HepG2 (cell line): ENCODE data around the gene VPS26A. TPM values are rescaled to one million over a fixed set of nuclear protein-coding genes. Genes with fewer than 3 reads are reported as not detected.
A peak's percentile ranks its signal among the peaks of the same experiment; 100 is the strongest.

Experiments used
- CSRNP1 ChIP-seq: sonication (generic); formaldehyde crosslinking; IDR thresholded peaks from 2 replicates; pipeline ENCODE4 v1.8.1; 2023; ENCODE audit warnings: mild to moderate bottlenecking, missing genetic modification reagents
- ETS1 ChIP-seq: sonication (generic); formaldehyde crosslinking; IDR thresholded peaks from 2 replicates; pipeline ENCODE4 v1.4.0; 2020; ENCODE audit warnings: missing genetic modification reagents
- HNRNPH1 ChIP-seq: fragments of 200-400 bp; formaldehyde crosslinking; optimal IDR thresholded peaks from 2 replicates; pipeline ENCODE3; 2017; ENCODE audit warnings: mild to moderate bottlenecking, low read depth, low read length
- KDM5B ChIP-seq: sonication (generic); formaldehyde crosslinking; IDR thresholded peaks from 2 replicates; pipeline ENCODE4 v1.4.0; 2020; ENCODE audit warnings: missing genetic modification reagents, mild to moderate bottlenecking, borderline replicate concordance
- MATR3 ChIP-seq: sonication (generic); formaldehyde crosslinking; IDR thresholded peaks from 2 replicates; pipeline ENCODE4 v1.4.0; 2020; ENCODE audit warnings: missing genetic modification reagents
- NR3C1 ChIP-seq: sonication (generic); formaldehyde crosslinking; IDR thresholded peaks from 2 replicates; pipeline ENCODE4 v1.4.0; 2020; ENCODE audit warnings: missing genetic modification reagents
- RFX1 ChIP-seq: fragments of 450-650 bp; IDR thresholded peaks from 2 replicates; pipeline ENCODE4 v1.6.1; 2017
- SNAI1 ChIP-seq: sonication (generic); formaldehyde crosslinking; IDR thresholded peaks from 2 replicates; pipeline ENCODE4 v1.5.0; 2020; ENCODE audit warnings: mild to moderate bottlenecking, missing genetic modification reagents, borderline replicate concordance
- THAP9 ChIP-seq: sonication (generic); formaldehyde crosslinking; IDR thresholded peaks from 2 replicates; pipeline ENCODE4; 2020; ENCODE audit warnings: missing genetic modification reagents, mild to moderate bottlenecking, borderline replicate concordance
- ZNF180 ChIP-seq: sonication (generic); formaldehyde crosslinking; IDR thresholded peaks from 2 replicates; pipeline ENCODE4 v1.4.0; 2020; ENCODE audit warnings: low read depth, missing genetic modification reagents, borderline replicate concordance
- ZNF207 ChIP-seq: fragments of 450-650 bp; IDR thresholded peaks from 2 replicates; pipeline ENCODE4 v1.6.1; 2016; ENCODE audit warnings: antibody characterized with exemption, borderline replicate concordance
- ZNF292 ChIP-seq: sonication (generic); formaldehyde crosslinking; IDR thresholded peaks from 2 replicates; pipeline ENCODE4 v1.8.1; 2022; ENCODE audit warnings: mild to moderate bottlenecking, low read depth, missing genetic modification reagents, borderline replicate concordance
- ZNF569 ChIP-seq: sonication (generic); formaldehyde crosslinking; IDR thresholded peaks from 2 replicates; pipeline ENCODE4 v1.5.0; 2020; ENCODE audit warnings: mild to moderate bottlenecking, missing genetic modification reagents, moderate library complexity, borderline replicate concordance
- ZNF609 ChIP-seq: sonication (generic); formaldehyde crosslinking; IDR thresholded peaks from 2 replicates; pipeline ENCODE4 v1.4.0; 2020; ENCODE audit warnings: mild to moderate bottlenecking, missing genetic modification reagents, borderline replicate concordance
- ZNF704 ChIP-seq: sonication (generic); formaldehyde crosslinking; IDR thresholded peaks from 2 replicates; pipeline ENCODE4 v1.8.1; 2023; ENCODE audit warnings: mild to moderate bottlenecking, inconsistent platforms, moderate library complexity, missing genetic modification reagents, borderline replicate concordance
- ZNF713 ChIP-seq: sonication (generic); formaldehyde crosslinking; IDR thresholded peaks from 2 replicates; pipeline ENCODE4 v1.4.0; 2020; ENCODE audit warnings: mild to moderate bottlenecking, missing genetic modification reagents
- polyA plus RNA-seq, 8 experiments: library from polyadenylated mRNA; depleted of rRNA in 3 of 8; stranded (reverse) in 7 of 8; unstranded in 1 of 8; fragments of >200 nt; fragmentation: Illumina TruSeq in 4 of 8; extraction: Trizol in 4 of 8; gene quantifications; 2 replicates each; pipeline versions ENCODE4 v1.2.1 to v1.2.3, GENCODE V29; 2011 to 2016; ENCODE audit warnings: low read depth in 4 of 8, missing spikeins in 1 of 8, mixed read lengths in 1 of 8; ENCODE audit not compliant: insufficient read depth in 1 of 8
- total RNA-seq, 5 experiments: library from RNA; depleted of rRNA; stranded (reverse); fragments of >200 nt; fragmentation: Illumina TruSeq; extraction: Trizol; gene quantifications; 2 replicates each; pipeline ENCODE4 v1.2.3, GENCODE V29; 2016; ENCODE audit warnings: low read depth in 1 of 5

The VPS26A gene
- total and polyA plus RNA-seq, 2 of the 13 experiments (the other 11 are each of a cell fraction or from before 2014, with no cell fraction given): 12.9 to 32.6 TPM

GRCh38 chr10:69123747-69124562, at the start of gene VPS26A (continued):
- TF ChIP-seq ZNF609: peak; percentile 10; the same call in 1 of the 2 replicates
- 0 out of 2 replicates have a peak, but pooled peaks have one; percentile 56 for TF ChIP-seq ZNF704 (CRISPR knock-in tag)
- TF ChIP-seq SNAI1 (CRISPR knock-in tag): no peak
- no peak for TF ChIP-seq CSRNP1 (CRISPR knock-in tag)
- no peak for TF ChIP-seq HNRNPH1
- no peak for TF ChIP-seq NR3C1
- no peak for TF ChIP-seq ZNF292 (CRISPR knock-in tag)
- TF ChIP-seq THAP9: peak; percentile 76; the same call in 1 of the 2 replicates
- no peak for TF ChIP-seq RFX1
- TF ChIP-seq ZNF713 (CRISPR knock-in tag): no peak
- TF ChIP-seq ZNF180 (CRISPR knock-in tag): no peak
- TF ChIP-seq KDM5B (CRISPR knock-in tag): 0 out of 2 replicates have a peak, but pooled peaks have one; percentile 49
- no peak for TF ChIP-seq MATR3 (CRISPR knock-in tag)
- no peak for TF ChIP-seq ZNF569 (CRISPR knock-in tag)
- peak; percentile 71; the same call in 1 of the 2 replicates for TF ChIP-seq ZNF207
- no peak for TF ChIP-seq ETS1 (CRISPR knock-in tag)
